GM19463 (cell line): ENCODE data around the gene UBA6.
"Not testable (repeated sequence)": the region's sequence is repeated elsewhere in the genome, so short reads cannot be mapped to it uniquely, and the experiment has no call there.

ENCODE experiments used
- ATAC-seq: cut with Tn5 transposase; IDR thresholded peaks from one replicate; pipeline ENCODE4 v1.9.1; 2021; ENCODE audit warnings: mild to moderate bottlenecking, moderate library complexity; ENCODE audit not compliant: unreplicated experiment

The UBA6 gene

GRCh38 chr4:67700738-67701516 lies at the start of gene UBA6:
TSS of gene UBA6 (minus strand) at chr4:67701155. CDS start at chr4:67701119, 36 bp downstream.
- peak; percentile 97 for ATAC-seq

DNA sequence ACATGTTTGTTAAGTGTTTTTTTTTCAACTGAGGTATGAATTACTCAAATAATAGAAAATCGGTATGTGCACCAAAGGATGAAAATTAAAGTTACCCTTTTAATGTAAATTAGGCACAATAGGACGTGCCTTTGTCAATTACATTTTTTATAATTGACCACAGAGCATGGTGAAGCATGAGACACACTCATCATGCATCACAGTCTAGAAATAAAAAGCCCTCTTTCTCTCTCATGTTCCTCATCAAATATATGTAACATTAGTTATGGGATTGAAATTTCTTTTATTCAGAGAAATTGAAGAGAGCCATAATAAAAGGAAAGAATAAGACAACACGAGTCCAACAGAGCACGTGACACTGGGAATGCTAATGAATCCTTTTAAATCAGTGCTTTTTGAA lies 49.7 kb upstream of the UBA6 start:
- ATAC-seq, result no peak

DNA sequence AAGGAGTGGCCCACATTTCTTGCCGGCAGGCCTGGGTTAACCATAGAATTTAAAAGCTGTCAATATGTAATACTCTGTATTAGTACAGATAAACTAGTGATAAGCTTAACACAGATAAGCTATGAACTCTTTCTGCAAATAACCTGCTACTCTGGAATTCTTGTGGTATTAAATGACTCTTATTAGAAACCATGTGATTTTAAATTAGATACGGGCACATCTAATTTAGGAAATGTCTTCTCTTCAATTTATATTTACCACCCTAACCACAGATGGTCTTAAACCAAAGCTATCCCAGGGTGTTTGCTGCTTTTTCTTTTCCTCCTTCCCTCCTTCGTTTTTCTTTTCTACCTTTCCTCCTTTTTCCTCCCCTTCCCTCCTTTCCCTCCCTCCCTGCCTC lies 48.3 kb upstream of the UBA6 start:
- ATAC-seq, result no peak

DNA sequence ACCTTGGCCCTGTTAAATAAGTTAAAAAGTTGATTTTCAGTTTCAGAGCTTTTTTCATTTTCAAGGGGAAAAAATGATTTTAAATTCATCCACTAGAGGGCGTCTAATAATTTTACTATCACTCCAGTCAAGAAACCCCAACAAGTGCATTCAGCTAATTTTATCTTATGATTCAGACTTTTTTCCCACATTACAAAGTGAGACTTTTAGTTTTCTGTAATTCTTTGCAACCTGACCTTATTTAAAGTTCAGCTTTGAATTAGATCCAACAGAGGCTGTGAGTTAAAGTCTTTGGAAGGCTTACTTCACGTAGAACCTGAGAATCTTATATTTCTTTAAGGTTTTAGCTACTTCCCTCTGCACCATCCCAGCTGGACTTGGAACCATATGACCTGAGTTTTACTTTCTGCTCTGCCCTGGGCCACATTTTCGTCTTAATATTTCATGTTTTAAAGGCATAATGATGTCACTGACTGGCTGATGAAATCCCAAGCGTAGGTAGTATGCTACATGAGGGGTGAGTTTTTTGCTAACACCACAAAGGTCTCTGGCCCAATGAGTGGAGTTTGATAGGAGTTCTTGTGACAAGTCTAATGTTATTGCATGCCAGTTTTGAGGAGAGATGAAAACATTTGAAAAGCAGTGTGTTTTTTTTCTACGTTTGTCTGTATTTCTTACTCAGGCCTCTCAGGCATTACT lies 46.0 kb upstream of the UBA6 start:
- ATAC-seq, result no peak

DNA sequence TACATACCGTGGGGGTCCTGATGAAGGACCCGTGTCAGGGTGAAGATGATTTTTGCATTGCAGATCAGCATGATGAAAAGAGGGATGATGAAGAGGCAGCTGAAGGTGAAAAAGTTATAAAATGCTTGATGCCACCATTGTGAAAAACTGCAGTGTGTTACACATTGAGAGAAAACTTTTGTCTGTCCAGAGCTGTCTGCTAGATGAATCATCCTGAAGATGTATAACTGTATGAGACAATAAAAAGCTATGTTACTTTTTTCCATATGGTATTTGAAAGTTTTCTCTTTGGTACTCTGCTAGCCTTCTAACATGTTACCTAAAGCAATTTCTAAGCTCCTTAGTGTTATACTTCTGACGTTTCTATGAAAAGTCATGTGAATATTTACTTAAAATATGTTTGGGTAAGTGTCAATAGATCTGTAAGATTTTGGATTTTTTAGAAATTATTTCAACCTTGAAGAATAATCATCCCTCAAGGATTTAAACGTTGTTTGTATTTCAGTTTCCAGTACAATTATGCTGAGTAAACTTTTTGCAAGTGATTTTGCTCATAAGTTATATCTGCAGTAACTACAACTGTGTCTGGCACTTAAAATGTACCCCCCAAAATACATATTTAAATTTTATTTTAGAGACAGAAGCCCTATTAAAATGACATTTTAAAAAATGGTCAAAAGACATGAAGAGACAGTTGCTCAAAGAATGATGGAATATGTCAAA lies 43.8 kb upstream of the UBA6 start:
- no peak for ATAC-seq

DNA sequence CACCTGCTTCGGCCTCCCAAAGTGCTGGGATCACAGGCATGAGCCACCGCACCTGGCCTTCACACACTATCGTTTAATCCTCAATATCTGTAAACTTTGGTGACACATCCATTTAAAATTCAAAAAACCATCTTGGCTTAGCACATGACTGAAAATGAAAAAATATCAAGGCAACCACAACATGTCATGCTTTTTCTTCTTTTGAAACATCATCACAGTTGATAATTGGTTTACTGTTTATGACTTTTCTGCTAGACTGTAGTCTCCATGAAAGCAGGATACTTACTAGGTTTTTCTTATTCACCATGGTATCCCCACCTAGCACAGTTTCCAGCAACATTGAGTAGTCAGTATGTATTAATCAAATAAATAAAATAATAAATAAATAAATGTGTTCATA lies 42.2 kb upstream of the UBA6 start:
- no peak for ATAC-seq

DNA sequence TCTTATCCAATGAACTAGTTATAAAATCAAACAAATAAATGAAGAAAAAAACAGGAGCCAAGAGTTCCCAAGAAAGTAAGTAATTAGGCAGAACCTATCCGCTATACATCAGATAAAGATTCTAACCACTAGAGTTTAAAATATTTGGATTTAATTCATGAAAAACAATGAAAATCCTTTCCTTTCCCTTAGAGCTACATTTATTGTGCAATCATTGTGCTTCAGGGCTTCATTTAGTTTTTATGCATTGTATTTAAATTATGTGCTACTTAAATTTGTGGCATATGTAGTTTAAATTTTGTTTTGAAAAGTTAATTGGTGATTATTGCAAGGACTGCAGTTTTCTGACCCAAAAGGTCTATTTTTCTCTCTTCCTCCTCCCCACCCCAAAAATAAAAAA lies 35.3 kb upstream of the UBA6 start:
- ATAC-seq, result no peak

GRCh38 chr4:67735325-67735724 lies 34.4 kb upstream of the UBA6 start:
- no peak for ATAC-seq

DNA sequence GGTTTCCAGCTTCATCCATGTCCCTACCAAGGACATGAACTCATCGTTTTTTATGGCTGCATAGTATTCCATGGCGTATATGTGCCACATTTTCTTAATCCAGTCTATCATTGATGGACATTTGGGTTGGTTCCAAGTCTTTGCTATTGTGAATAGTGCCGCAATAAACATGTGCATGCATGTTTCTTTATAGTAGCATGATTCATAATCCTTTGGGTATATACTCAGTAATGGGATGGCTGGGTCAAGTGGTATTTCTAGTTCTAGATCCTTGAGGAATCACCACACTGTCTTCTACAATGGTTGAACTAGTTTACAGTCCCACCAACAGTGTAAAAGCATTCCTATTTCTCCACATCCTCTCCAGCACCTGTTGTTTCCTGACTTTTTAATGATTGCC lies 29.6 kb upstream of the UBA6 start:
- not testable (repeated sequence) for ATAC-seq

DNA sequence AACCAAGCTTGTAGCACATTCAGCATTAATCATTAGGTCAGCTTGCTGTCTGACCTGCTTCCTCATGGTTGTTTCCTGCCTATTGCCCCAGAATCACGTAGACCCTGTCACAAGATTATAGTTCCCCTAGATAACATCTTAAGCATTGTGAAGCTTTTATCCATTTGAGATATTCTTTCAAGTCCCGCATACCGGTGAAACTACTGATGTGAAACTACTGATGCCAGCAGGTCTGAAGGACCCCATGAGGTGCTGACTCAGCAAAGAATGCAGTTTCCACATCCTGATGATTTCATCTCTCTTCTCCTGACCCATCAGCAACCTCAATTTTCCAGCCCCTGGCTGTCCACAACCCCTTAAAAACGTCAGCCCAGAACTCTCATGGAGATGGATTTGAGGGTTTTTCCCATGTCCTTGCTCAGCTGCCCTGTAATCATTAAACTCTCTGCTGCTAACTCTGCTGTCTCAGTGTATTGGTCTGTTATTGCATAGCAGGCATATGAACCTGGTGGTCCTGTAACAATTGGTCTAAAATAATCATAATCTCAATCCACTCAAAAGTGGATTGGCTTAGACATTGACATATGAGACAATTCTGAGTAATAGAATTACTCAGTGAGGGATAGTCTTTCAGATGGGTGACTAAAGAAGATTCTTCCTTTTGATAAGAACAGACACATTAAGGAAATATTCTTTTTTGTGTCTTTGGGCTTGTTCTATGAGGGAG lies 26.3 kb upstream of the UBA6 start:
- ATAC-seq, result no peak

- ATAC-seq, result no peak
Measured at GRCh38 chr4:67725981-67726380, 25.0 kb upstream of the UBA6 start.

GRCh38 chr4:67725132-67725531 lies 24.2 kb upstream of the UBA6 start:
- ATAC-seq, result no peak

DNA sequence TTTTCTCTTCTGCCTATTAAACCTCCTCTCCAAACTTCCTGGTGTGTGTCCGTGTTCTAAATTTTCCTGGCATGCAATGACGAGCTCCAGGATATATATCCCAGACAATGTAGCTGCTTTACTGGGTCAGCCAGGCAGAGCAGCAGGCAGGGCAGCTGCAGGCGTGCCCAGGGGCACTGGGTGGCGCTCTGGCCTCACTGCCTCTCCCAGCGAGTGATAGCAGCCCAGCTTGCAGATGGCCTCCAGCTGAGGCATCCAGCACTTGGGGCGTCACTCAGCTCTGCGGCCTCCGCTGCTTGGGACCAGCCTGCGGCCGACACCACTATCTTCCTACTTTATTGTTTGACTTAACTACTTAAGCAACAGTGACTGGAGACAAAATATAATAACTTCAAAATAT lies 23.0 kb upstream of the UBA6 start:
- no peak for ATAC-seq

DNA sequence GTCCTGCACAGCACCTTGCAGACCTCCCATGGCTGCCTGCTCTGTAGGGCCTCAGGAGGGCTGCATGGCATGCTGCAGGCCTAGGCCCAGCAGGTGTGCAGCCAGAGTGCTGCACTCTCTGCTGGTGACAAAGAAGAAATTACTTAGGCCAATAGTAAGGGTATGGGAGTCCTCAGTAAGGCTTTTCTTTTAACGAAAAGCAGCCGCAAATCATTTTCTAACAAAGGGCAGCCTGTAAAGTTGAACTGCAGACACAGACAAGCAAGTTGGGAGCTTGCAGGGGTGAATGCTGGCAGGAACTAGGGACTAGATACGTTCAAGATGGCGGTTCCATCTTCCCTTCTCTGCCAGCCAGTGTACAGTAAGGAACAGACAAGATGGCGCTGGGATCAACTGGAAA lies 22.4 kb upstream of the UBA6 start:
- no peak for ATAC-seq

GRCh38 chr4:67721770-67722597 lies 21.0 kb upstream of the UBA6 start:
- ATAC-seq, result no peak

DNA sequence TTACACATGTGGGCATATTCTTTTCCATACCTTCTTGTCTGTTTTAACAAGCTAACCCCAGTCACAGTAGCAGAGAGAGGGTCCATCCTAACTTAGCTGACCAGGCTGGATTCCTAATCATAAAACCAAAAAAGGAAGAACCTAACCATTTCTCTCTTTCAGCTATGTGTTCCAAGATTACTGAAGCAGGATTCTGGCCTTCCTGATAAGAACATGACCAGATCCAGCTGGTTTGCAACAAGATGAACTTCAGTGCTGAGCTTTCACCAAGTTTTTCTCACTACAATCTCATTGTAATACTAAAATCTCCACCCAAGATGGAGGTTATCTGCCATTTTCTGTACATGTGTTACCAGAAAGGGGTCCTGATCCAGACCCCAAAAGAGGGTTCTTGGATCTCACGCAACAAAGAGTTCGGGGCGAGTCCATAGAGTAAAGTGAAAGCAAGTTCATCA lies 20.4 kb upstream of the UBA6 start:
- ATAC-seq, result no peak

GRCh38 chr4:67719953-67720617 lies 19.1 kb upstream of the UBA6 start:
- no peak for ATAC-seq

DNA sequence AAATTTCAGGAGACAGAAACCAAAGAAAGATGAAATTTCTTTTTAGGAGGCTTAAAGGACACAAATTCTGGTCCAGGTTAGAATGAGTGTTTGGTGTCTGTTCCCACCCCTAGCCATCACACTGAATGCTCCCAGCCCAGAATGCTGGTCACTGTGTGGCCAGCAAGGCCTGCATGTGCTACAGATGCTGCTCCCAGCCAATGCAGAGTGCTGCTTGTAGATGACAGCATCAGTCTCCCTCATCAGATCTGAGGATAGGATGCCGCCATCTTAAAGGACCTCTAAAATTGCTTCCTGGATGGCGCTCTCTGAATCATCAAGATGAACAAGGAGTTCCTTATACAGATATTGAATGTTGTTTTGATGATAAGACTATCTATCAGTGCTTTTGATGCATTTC lies 17.9 kb upstream of the UBA6 start:
- no peak for ATAC-seq

GRCh38 chr4:67717586-67717985 lies 16.6 kb upstream of the UBA6 start:
- no peak for ATAC-seq

DNA sequence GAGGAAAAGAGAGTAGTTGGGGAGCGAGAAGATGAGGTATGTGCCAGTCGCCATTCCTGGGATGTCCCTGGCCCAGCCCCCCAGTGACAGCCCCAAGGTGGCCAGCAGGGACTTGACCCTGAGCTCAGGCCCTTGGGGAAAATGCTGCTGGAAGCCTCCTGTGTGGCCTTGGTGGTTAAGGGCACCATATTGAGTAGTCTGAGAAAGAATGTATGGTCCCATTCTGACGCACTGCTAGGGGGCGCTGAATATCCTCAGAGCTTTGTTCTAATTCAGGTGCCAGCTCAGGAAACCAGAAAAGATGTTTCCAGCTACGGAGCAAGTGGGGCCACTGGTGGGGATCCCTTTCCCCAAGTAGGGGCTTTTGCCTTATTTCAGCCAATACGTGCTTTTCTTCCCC lies 14.0 kb upstream of the UBA6 start:
- ATAC-seq, result no peak
